ENCODE data around the gene KCP.

KCP gene

DNA sequence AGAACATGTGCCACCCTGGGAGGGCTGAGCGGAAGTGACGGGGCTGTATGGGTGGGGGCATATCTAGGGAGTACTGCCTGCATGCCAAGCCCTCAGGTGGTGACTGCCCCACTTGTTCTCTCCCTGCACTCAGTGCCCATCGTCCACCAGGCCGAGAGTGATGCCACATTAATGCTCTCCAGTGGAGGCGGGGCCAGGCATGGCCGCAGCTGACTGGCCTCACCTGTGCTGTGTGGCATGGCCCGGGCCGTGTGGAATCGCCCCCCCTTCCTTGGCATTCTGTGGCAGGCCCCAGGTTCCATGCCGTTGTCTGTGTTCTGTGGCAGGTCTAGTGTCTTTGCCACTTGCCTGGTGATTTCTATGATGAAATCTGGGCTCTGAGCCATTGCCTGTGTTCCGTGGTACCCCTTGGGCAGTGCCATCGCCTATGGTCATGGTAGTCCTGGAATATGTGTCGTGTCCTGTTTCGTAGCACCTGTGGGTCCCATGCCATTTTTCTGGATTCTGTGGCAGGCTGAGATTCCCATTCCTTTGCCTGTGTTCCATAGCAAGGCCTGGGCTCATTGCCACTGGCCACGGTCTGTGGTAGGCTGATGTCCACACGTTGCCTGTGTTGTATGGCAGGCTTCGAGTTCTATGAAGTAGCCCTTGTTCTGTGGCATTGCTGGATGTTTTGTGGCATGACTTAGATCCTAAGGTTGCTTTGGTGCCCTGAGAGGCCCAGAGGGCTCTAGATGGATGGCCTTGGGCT lies 71.4 kb downstream of the KCP start:
- no peak for DNase-seq (ENCODE audit: low spot score)

DNA sequence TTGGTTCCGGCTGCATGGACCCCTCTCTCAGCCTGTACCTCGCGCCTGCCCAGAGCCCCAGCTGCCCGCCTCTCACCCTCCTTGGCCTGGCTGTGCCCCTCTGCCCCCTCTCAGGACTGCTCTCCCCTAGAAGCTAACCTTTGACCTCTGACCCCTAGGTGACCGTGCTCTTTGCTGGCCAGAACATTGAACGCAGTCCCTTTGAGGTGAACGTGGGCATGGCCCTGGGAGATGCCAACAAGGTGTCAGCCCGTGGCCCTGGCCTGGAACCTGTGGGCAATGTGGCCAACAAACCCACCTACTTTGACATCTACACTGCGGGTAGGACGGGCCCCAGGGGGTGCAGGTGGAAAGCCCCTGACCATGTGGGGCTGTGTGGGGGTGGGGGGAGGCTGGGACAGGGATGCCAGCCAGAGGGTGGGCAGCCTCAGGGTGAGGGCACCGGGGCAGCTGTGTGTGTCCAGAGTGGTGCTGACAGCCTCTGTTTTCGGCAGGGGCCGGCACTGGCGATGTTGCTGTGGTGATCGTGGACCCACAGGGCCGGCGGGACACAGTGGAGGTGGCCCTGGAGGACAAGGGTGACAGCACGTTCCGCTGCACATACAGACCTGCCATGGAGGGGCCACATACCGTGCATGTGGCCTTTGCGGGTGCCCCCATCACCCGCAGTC lies 72.3 kb downstream of the KCP start:
- no peak for DNase-seq (ENCODE audit: low spot score)

DNA sequence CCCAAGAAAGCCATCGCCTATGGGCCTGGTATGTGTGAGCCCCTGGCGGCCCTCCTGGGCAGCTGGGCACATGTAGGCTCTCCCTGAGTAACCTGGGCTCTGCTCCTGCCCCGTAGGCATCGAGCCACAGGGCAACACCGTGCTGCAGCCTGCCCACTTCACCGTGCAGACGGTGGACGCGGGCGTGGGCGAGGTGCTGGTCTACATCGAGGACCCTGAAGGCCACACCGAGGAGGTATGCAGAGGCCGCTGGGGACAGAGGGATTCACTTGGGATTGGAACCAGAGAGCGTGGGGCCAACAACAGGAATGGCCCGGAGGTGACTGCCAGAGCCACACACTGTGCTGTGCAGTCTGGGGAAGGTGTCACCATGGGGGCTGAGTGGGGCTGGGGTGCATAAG lies 73.0 kb downstream of the KCP start:
- DNase-seq (ENCODE audit: low spot score) = no peak

DNA sequence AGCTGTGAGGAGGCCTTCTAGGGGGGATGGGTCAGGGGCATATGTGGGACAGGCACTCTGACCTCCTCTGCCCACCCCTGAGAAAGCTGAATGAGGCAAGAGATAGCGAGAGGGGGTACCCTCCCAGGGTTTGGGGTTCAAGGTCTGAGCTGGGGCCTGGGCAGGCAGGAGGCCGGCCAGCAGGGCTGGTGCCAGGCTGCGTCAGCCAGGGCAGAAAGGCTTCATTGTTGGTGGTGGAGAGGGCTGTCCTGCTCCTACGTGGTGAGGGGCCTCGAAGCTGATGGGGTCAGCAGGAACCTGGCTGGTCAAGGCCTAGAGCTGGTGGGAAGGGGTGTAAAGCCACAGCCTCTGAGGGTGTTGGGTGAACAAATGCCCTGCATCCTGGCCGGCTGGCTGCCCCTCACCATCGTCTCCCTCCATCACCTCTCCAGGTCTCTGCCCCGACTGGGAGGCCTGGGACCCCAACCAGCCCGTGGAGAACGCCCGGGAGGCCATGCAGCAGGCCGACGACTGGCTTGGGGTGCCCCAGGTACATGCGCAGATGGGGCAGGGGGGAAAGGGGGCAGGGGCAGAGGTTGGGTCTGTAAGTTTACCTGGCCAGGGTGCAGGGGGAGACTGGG lies 73.7 kb downstream of the KCP start:
- no peak for DNase-seq (ENCODE audit: low spot score)

DNA sequence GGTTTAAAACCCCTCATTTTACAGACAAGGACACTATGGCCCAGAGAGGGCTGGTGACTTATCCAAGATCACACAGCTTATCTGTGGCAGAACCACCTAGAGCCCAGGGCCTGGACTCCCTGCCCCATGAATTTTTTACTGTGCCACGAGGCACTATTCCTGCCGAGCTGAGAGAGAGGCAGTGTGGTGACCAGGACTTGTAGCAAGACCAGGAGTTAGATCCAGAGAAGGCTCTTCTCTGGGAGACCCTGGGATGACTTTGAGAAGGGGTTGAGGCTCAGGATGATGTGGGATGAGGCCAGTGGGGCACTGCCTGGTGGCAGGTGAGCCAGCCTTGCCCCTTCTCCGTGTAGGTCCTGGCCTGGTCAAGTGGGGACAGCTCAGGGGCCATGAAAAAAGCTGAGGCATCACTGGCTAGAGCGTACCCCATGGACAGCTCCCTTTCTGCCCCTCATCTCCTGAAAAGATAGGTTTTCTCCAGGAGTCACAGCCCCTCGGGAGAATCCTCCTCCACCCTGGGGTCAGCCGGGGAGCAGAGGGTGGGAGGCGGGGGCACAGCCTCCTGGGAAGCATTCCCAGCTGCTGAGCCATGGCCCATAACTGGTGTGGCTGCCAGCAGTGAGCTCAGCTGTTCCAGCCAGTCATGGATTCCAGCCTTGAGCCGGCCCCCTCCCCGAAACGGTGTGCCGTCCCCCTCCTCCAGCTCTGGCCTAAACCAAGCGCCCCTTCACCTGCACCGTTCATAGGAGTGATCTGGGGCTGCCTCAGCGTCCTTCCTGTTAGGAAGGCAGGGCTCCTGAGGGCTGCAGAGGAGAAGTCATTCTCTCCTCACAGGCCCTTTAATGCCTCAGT lies 74.5 kb downstream of the KCP start:
- DNase-seq (ENCODE audit: low spot score) = no peak

DNA sequence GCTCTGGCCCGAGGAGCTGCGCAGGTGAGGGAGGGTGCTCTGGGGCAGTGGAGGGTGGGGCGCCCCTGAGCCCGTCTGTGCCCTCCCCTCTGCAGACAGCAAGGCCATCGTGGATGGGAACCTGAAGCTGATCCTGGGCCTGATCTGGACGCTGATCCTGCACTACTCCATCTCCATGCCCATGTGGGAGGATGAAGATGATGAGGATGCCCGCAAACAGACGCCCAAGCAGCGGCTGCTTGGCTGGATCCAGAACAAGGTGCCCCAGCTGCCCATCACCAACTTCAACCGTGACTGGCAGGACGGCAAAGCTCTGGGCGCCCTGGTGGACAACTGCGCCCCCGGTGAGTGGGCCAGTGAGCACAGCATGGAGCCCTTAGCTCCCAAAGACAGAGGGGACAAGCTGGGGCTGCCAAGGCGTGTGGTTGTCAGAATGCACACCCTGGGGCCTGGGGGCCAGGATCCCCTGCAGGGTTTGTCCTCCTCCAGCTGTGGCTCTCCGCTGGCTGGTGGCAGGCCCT lies 75.2 kb downstream of the KCP start:
- no peak for DNase-seq (ENCODE audit: low spot score)

DNA sequence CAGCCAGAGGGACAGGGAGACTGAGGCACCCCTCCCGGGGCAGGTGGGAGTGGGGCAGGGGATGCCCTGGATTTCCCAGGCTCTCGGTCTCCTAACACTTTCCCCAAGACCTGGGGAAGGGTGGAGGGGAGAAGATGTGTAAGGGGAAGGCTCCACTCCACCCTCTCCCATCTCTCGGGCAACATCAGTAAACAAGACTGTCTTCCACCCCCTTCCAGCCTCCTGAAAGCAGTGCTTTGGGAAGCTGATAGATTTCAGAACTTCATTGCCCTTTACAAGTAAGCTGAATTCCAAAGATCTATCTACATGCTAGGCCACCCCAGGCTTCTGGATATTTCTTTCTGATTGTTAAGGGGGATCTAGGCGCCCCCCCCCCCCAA lies 76.6 kb downstream of the KCP start:
- DNase-seq (ENCODE audit: low spot score) = no peak

DNA sequence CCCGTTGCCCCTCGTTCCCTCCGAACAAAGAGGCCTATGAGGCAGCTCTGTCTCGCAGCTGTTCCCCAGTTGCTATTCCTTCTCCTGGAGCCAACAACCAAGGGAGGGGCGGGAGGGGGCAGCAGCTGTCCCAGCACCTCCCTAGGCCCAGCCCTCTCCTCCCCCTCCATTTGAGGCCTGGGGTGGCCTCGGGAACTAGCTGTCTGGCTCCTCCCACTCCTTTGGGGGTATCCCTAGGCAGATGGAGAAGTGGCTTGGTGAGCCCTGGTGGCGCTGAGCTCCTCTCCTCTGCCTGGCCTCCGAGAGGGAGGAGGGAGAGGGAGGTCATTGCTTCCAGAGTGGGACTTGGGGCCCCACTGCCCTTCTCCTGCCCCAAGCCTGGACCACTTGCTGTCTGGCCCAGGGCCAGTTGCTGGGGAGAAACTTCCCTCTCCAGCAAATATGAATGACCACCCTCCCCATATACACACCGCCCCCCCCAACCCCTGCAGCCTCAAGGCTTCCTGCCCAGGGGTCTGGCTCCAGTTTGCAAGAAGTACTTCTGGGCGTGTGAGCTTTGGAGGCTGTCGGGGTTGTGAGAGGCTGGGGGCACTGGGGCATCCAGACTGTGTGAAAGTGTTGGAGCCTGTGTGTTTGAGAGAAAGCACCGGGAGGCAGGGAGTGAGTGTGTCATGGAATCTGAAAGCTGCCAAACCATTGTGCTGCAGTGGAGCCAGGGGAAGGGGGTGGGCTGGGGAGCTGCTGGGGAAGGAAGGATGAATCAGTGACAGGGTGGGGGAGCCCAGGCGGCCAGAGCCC lies 77.2 kb downstream of the KCP start:
- DNase-seq (ENCODE audit: low spot score) = no peak

DNA sequence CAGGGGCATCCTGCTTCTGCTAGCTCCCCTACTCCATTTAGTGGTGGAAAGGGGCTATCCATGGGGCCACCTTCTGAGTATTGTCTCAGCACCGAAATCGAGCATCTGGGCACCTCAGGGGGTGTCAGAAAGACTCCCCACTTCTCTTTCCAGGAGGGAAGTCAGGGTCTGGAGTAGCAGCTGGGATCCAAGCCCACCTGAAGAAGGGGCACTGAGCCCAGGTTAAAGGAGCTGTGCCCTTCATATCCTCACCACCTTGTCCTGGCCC lies 77.7 kb downstream of the KCP start:
- DNase-seq (ENCODE audit: low spot score) = no peak

DNA sequence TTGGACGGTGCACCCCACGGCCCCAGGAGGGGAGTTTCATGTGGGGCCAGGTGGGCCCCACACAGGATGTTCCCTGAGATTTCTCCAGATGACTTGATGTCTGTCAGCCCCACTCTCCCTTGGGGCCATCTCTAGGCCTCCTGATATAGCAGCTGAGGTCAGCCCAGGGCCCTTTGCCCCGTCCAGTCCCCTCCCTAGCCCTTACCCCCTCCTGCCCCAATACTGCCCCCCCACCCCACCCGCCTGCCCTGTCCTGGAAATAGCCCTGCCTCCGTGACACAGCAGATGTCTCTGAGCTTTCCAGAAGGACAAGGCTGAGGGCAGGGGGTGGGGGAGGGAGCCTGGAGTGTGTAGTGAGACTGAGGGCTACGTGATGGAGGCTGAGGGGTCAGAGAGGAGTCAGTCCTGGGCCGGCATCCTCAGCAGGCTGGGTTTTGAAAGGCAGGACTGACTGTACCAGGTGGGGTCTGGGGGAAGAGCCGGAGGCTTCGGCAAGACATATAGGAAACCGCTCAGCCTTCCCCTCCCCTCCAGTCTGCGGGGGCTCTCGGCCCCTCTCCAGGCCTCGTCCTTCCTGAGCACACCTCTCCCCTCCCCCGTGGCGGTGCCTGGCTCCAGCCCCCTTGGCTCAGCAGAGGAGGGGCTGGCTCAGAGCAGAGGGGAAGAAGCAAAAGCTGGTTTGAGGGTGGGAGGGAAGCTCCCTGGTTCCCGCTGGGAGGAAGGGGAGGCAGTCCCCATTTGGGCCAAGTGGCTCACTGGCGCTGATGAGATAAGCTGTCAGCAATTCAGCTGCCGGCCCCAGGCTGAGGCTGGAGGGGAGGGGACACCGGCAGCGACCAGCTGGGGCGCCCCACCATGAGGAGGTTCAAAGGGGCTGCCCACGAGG lies 78.3 kb downstream of the KCP start:
- no peak for DNase-seq (ENCODE audit: low spot score)

DNA sequence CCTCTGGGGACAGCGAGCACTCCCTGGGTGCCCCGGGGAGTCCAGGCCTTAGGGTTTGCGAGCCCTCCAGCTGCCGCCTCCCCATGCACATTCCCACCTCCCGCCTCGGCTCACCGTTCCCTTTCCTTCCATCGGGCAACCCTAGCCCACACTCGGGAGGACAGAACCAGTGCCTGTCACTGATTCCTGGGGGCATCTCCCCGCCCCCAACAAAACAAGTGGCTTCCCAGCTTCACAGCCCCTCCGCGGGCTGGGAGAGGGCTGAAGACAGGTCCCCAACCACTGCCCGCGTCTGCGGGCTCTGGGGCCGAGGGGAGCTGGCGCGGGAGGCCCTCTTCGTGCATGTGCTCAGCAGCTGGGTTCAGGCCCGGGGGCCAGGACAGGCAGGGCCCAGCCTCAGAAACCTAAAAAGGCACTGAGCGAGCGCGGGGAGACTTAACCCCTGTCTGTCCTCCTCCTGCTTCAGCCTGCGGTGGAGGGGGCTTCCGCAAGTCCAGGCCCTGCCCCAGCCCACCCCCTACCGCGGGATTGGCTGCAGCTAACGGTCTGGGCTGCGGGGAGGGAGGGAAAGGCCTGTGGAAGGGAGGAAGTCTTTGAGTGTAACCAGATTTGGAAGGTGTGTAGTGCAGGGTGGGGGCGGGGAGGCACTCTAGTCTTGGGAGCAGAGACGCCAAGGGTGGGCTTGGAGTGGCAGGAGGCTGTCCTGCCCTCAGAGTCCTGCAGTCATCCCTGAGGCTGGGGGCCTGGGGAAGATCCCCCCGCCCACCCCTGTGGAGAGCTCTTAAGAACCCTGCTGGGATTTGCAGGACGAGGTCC lies 79.1 kb downstream of the KCP start:
- DNase-seq (ENCODE audit: low spot score) = no peak

DNA sequence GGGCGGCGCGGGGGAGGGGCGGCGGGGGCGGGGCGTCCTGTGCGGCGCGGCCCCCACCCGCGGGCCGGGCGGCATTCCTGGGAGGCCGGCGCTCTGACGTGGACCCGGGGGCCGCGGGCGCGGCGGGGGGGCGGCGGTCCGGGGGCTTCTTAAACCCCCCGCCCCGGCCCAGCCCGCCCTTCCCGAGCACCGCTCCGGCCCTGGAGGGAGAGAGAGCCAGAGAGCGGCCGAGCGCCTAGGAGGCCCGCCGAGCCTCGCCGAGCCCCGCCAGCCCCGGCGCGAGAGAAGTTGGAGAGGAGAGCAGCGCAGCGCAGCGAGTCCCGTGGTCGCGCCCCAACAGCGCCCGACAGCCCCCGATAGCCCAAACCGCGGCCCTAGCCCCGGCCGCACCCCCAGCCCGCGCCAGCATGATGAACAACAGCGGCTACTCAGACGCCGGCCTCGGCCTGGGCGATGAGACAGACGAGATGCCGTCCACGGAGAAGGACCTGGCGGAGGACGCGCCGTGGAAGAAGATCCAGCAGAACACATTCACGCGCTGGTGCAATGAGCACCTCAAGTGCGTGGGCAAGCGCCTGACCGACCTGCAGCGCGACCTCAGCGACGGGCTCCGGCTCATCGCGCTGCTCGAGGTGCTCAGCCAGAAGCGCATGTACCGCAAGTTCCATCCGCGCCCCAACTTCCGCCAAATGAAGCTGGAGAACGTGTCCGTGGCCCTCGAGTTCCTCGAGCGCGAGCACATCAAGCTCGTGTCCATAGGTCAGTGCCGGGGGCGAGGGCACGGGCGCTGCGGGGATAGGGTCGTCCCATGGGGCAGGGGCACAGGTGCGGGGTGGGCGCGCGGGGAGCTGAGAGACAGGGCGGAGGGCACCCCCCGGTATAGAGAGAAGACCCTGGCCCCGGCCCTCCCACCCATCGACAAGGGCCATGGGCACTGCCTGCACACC lies 80.0 kb downstream of the KCP start, which contains the start of gene FLNC:
Gene FLNC, plus strand, starts transcription at position 176 of the 947 bp plus-strand sequence. Its CDS starts 232 bp downstream, at position 408.
- no peak for DNase-seq (ENCODE audit: low spot score)

DNA sequence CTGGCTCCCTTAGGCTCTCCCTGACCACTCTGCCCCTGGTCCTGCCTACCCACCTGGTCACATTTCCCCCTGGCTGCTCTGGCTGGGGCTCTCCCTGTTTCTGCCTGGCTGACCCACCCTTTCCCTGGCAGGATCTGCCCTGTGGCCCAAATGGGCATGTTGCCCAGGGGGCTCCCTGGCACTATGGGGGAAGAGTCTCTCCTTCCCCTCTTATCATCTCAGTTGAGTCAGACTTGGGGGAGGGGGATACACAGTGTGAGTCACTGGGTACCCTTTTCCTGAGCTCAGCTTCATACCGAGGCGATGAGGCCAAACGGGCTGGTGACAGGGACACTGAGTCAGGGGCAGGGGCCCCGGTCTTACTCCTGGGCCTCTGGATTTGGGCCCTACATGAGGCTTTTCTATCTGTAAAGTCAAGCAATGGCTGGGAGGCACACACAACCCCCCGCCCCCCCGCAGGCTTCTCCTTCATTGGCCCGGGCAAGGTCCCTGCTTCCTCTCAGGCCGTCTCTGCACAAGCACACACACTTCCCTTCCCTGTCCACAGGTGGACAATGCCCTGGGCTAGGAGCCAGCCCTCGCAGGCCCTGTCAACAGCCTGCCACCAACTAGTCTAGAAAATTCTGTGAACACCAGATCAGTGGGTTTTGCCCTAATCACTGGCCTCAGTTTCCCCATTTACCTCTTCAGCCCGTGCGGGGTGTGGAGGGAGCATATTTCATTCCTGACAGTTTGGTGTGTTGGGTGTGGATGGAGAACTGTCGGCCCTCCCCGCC lies 80.9 kb downstream of the KCP start:
- DNase-seq (ENCODE audit: low spot score) = no peak

DNA sequence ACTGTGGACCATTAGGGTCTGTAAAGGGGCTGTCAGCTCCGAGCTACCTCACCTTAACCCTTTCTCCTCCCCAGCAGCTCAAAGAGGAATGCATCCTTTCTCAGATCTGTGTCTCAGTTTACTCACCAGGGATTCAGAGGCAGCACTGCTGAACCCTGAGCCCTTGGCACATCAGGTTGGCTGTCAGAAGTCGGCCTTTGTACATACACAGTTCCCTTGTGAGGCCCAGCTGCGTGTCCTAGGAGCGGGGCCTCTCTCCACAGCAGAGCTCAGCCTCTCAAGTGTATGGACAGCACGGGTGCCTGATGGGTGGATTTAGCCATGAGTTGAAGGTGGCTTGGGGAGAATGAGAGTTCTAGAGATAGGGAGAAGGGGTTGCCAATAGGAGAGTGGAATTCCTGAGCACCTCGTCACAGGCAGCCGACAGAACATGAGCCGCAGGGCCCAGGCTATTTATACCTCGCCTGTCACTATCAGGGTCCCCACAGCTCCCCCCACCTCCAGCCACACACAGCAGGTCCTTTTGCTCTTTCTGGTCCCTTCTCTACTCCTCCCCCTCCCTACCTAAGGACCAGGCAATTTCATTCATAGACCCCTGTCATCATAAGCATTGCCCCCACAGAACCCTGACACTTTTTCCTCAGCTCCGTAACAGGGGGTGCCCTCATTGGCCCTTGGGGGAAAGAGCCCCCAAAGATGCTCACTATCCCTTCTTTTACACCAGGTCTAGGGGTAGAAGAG lies 82.4 kb downstream of the KCP start:
- DNase-seq (ENCODE audit: low spot score) = no peak

DNA sequence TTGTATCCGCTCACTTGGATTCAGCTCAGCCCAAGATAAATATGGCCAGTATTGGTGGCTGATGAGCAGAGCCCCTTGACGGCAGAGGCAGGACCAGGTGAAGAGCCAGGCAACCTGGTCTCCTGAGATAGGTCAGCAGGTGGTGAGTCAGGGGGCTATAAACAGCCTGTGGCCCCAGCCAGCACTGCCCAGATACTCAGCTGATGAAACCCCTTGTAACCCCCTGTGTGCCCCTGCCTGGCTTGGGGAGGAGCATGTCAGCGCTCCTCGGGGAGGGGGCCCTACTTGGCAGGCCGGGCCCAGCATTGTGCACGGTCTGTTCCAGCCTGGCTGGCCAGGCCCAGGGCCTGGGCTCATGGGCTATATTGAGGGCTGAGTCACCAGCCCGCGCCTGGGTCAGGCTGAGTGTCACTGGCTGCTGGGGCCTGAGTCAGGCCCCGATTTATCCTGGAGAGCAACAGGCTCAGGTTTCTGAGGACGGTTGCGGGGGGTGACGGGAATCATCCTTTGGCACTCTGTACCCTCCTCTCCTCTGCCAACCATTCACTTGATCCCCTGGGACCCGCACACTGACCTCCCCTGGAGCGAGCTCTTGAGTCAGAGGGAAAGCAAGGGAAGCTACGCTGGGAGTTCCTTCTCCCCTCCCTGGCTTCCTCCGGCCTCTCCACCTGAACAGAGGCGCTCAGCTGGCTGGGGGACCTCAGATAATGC lies 83.1 kb downstream of the KCP start:
- no peak for DNase-seq (ENCODE audit: low spot score)

DNA sequence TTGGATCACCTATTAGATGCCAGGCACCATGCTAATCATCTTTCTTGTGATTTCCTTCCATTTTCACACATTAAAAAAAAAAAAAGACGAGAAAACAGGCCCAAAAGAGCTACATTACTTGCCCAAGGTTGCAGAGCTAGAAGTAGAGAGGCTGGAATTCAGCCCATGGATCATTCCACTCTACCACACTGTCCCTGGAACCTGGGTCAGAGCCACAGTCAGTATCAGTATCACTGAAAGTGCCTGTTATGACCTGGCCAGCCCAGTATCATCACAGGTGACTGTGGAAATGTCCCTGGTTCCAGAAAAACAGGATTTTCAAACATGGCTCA lies 83.6 kb downstream of the KCP start:
- no peak for DNase-seq (ENCODE audit: low spot score)
